ENCODE results near the gene LHFPL3. TPM values are rescaled to one million over a fixed set of nuclear protein-coding genes. Genes with fewer than 3 reads are reported as not detected.

Gene LHFPL3
- total and polyA plus RNA-seq, 2 of the 13 experiments (the other 11 are each of a cell fraction or from before 2014, with no cell fraction given): not detected

DNA sequence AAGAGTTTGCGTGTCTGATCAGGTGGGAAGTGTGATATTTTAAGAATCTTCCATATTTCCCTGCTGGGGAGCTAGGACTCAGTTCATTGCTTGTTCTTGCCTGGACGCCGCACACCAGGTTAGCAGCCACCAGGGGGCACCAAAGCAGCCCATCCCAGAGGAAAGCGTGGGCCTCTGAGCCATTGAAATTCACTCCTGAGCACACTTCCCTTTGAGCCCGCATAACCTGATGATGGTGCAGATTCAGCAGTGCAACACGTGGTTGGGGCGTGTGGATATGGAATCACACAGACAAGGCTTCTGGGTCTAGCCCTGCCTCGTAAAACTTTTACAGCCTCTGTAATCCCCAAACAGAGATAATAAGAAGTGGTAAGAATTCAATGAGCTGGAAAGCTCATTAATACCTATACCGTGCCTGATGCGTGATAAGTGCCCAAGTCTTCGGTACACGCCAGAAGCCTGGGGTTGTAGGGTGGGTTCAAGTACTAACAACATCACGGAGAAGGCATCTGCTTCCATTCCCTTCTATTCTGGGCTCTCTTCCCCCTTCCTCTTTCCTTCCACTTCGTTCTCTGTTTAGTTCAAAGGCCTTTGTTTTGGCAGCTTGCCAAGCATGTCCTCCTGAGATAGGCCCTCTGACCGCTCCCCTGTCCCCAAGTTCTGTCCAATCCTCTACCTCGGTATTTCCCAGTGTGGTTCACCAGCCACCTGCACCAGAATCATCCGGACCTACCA lies 555.5 kb downstream of the LHFPL3 start (continued):
- TF ChIP-seq SNAI1 (CRISPR knock-in tag; IDR thresholded peaks at IDR 0.05; ENCODE audit: borderline replicate concordance) (no peak), ZNF549 (CRISPR knock-in tag; IDR thresholded peaks at IDR 0.05) (no peak), HDAC6 (IDR thresholded peaks at IDR 0.05; ENCODE audit: low read depth, low read length) (no peak), KDM4B (CRISPR knock-in tag; IDR thresholded peaks at IDR 0.05) (peak; percentile 48; the same call in 1 of the 2 replicates), POLR2A (IDR thresholded peaks at IDR 0.05; ENCODE audit: insufficient read depth in 1 of 2, low read depth in 2 of 2, low read length in 2 of 2) (no peak), AGO1 (IDR thresholded peaks at IDR 0.05; ENCODE audit: low read depth, low read length, poor library complexity, severe bottlenecking) (no peak), ZNF7 (CRISPR knock-in tag; IDR thresholded peaks at IDR 0.05) (no peak), SMC3 (IDR thresholded peaks at IDR 0.05; ENCODE audit: low read length) (peak; percentile 81)
- TF ChIP-seq, protein P1, sequence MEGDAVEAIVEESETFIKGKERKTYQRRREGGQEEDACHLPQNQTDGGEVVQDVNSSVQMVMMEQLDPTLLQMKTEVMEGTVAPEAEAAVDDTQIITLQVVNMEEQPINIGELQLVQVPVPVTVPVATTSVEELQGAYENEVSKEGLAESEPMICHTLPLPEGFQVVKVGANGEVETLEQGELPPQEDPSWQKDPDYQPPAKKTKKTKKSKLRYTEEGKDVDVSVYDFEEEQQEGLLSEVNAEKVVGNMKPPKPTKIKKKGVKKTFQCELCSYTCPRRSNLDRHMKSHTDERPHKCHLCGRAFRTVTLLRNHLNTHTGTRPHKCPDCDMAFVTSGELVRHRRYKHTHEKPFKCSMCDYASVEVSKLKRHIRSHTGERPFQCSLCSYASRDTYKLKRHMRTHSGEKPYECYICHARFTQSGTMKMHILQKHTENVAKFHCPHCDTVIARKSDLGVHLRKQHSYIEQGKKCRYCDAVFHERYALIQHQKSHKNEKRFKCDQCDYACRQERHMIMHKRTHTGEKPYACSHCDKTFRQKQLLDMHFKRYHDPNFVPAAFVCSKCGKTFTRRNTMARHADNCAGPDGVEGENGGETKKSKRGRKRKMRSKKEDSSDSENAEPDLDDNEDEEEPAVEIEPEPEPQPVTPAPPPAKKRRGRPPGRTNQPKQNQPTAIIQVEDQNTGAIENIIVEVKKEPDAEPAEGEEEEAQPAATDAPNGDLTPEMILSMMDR (CRISPR knock-in tag; IDR thresholded peaks at IDR 0.05): peak; percentile 92
- TF ChIP-seq, protein P2, sequence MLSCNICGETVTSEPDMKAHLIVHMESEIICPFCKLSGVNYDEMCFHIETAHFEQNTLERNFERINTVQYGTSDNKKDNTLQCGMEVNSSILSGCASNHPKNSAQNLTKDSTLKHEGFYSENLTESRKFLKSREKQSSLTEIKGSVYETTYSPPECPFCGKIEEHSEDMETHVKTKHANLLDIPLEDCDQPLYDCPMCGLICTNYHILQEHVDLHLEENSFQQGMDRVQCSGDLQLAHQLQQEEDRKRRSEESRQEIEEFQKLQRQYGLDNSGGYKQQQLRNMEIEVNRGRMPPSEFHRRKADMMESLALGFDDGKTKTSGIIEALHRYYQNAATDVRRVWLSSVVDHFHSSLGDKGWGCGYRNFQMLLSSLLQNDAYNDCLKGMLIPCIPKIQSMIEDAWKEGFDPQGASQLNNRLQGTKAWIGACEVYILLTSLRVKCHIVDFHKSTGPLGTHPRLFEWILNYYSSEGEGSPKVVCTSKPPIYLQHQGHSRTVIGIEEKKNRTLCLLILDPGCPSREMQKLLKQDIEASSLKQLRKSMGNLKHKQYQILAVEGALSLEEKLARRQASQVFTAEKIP (CRISPR knock-in tag; IDR thresholded peaks at IDR 0.05; ENCODE audit: borderline replicate concordance): no peak
